Naive thymus-derived CD4-positive, alpha-beta T cell (primary cell): ENCODE measurements around the gene PRR16. TPM values are rescaled to one million over a fixed set of nuclear protein-coding genes. Genes with fewer than 3 reads are reported as not detected.

Experiments used
- ATAC-seq: fragments of 150-1000 bp; cut with Tn5 transposase; 2 replicates; pipeline ENCODE4 v1.10.0; 2021; ENCODE audit warnings: mild to moderate bottlenecking, moderate library complexity
- CTCF ChIA-PET: fragments of 350-600 bp; sonication (Branson Sonifier 250); formaldehyde crosslinking; loops from one replicate; lab custom pipeline; 2021; ENCODE audit warnings: antibody characterized with exemption; lab: Charles Lee
- POLR2A ChIA-PET: fragments of 350-600 bp; sonication (Branson Sonifier 250); formaldehyde crosslinking; loops from one replicate; lab custom pipeline; 2021; ENCODE audit warnings: antibody characterized with exemption, inconsistent platforms; lab: Charles Lee
- DNase-seq, 9 donors: peaks; one replicate each; pipeline versions ENCODE4 v3.0.0 to v3.0.0-alpha.2; 2020 to 2022; ENCODE audit warnings: mixed read lengths in 1 of 9
- H3K27ac ChIP-seq: one replicate; pipeline ENCODE4 v1.7.0; 2013; ENCODE audit warnings: mild to moderate bottlenecking, low read depth, low read length, moderate library complexity
- H3K27me3 ChIP-seq, 2 donors: one replicate each; pipeline ENCODE4 v1.7.0; 2013; ENCODE audit warnings: low read length in 2 of 2, mild to moderate bottlenecking in 2 of 2, moderate library complexity in 2 of 2; ENCODE audit not compliant: control insufficient read depth in 2 of 2, insufficient read depth in 2 of 2
- H3K36me3 ChIP-seq, 3 experiments: 1 replicate in 2 of 3; 2 replicates in 1 of 3; pipeline ENCODE4 v1.7.0; 2013; ENCODE audit warnings: low read length in 3 of 3, mild to moderate bottlenecking in 3 of 3, moderate library complexity in 1 of 3; ENCODE audit not compliant: insufficient read depth in 3 of 3, control insufficient read depth in 2 of 3
- H3K4me1 ChIP-seq, 2 donors: one replicate each; pipeline ENCODE4 v1.7.0; 2013; ENCODE audit warnings: low read length in 2 of 2, mild to moderate bottlenecking in 2 of 2, moderate library complexity in 1 of 2; ENCODE audit not compliant: control insufficient read depth in 2 of 2, insufficient read depth in 2 of 2
- H3K4me3 ChIP-seq: 2 replicates; pipeline ENCODE4 v1.7.0; 2013; ENCODE audit warnings: mild to moderate bottlenecking, low read length
- H3K9me3 ChIP-seq, 3 experiments: 1 replicate in 2 of 3; 2 replicates in 1 of 3; pipeline ENCODE4 v1.7.0; 2013; ENCODE audit warnings: low read length in 3 of 3; ENCODE audit not compliant: control insufficient read depth in 2 of 3
- H3K27ac Mint-ChIP-seq, 9 donors: one replicate each; pipeline ENCODE4 v1.8.0; 2020 to 2022; ENCODE audit warnings: mixed read lengths in 9 of 9, mild to moderate bottlenecking in 8 of 9, moderate library complexity in 5 of 9, inconsistent platforms in 2 of 9
- H3K27me3 Mint-ChIP-seq, 5 donors: one replicate each; pipeline ENCODE4 v1.8.0; 2021 to 2022; ENCODE audit warnings: mixed read lengths in 5 of 5, mild to moderate bottlenecking in 1 of 5
- H3K36me3 Mint-ChIP-seq, 5 donors: one replicate each; pipeline ENCODE4 v1.8.0; 2020 to 2022; ENCODE audit warnings: mixed read lengths in 5 of 5, mild to moderate bottlenecking in 3 of 5, inconsistent platforms in 1 of 5
- H3K4me1 Mint-ChIP-seq, 7 donors: one replicate each; pipeline ENCODE4 v1.8.0; 2020 to 2022; ENCODE audit warnings: mixed read lengths in 7 of 7, mild to moderate bottlenecking in 3 of 7, inconsistent platforms in 1 of 7
- H3K4me3 Mint-ChIP-seq, 10 donors: one replicate each; pipeline ENCODE4 v1.8.0; 2020 to 2022; ENCODE audit warnings: mild to moderate bottlenecking in 10 of 10, mixed read lengths in 10 of 10, moderate library complexity in 6 of 10, inconsistent platforms in 2 of 10
- H3K9me3 Mint-ChIP-seq, 11 donors: one replicate each; pipeline ENCODE4 v1.8.0; 2020 to 2022; ENCODE audit warnings: mixed read lengths in 11 of 11, mild to moderate bottlenecking in 4 of 11, inconsistent platforms in 1 of 11, moderate library complexity in 1 of 11
- intact Hi-C, 2 donors: fragments of 100-400 bp; cut with micrococcal nuclease; formaldehyde crosslinking; loops; one replicate each; pipeline ENCODE4 v1.15.1; 2023
- polyA plus RNA-seq, 2 donors: library from polyadenylated mRNA; unstranded; fragments of 300-500 nt; fragmentation: Illumina TruSeq; gene quantifications; one replicate each; pipeline ENCODE4 v1.2.3, GENCODE V29; 2021
- total RNA-seq, 6 experiments: library from RNA in 5 of 6; stranded (reverse) in 5 of 6; gene quantifications; 1 replicate in 5 of 6; 2 replicates in 1 of 6; pipeline ENCODE4 v1.2.3 and lab custom pipeline; 2021 to 2026

PRR16 gene
- total and polyA plus RNA-seq, 7 experiments from 2014 or later = not detected

- POLR2A ChIA-PET = no interaction called here
- Mint-ChIP-seq H3K36me3 (no peaks in the 10 kb centered on the region), H3K9me3 (peaks cover 0 to 7% (median 0%) of the 10 kb centered on the region in 11 donors), H3K4me3 (no peak overlapping the region), H3K4me1 (peaks cover 0 to 2% (median 0%) of the 10 kb centered on the region in 7 donors), H3K27ac (no peak overlapping the region), H3K27me3 (no peaks in the 10 kb centered on the region)
- H3K36me3 ChIP-seq = no peaks in the 10 kb centered on the region
- H3K4me3 ChIP-seq = no peak overlapping the region
- H3K9me3 ChIP-seq = no peaks in the 10 kb centered on the region
- H3K27me3 ChIP-seq = no peaks in the 10 kb centered on the region
- intact Hi-C loops = no loop called here
- H3K27ac ChIP-seq = no peak overlapping the region
- ATAC-seq (no peak), DNase-seq (no peak)
- CTCF ChIA-PET = no interaction called here
- H3K4me1 ChIP-seq = no peaks in the 10 kb centered on the region
Measured at GRCh38 chr5:120546922-120547321, 82.8 kb downstream of the PRR16 start.

GRCh38 chr5:120550358-120550757, 86.3 kb downstream of the PRR16 start:
- H3K27ac Mint-ChIP-seq = no peak overlapping the region
- POLR2A ChIA-PET = no interaction called here
- no peaks in the 10 kb centered on the region for H3K27me3 ChIP-seq
- H3K36me3 Mint-ChIP-seq = no peaks in the 10 kb centered on the region
- H3K4me3 Mint-ChIP-seq = no peak overlapping the region
- H3K9me3 Mint-ChIP-seq = peaks cover 0 to 7% (median 0%) of the 10 kb centered on the region in 11 donors
- H3K27me3 Mint-ChIP-seq = no peaks in the 10 kb centered on the region
- no peak overlapping the region for H3K4me3 ChIP-seq
- ATAC-seq = no peak
- no peaks in the 10 kb centered on the region for H3K9me3 ChIP-seq
- intact Hi-C loops = no loop called here
- H3K27ac ChIP-seq = no peak overlapping the region
- CTCF ChIA-PET = no interaction called here
- no peaks in the 10 kb centered on the region for H3K4me1 ChIP-seq
- DNase-seq = no peak
- no peaks in the 10 kb centered on the region for H3K36me3 ChIP-seq
- peaks cover 0 to 2% (median 0%) of the 10 kb centered on the region in 7 donors for H3K4me1 Mint-ChIP-seq

- H3K27me3 ChIP-seq = no peaks in the 10 kb centered on the region
- intact Hi-C loops = no loop called here
- no peaks in the 10 kb centered on the region for H3K27me3 Mint-ChIP-seq
- H3K4me1 Mint-ChIP-seq = peaks cover 0 to 2% (median 0%) of the 10 kb centered on the region in 7 donors
- ATAC-seq (no peak), DNase-seq (no peak)
- ChIA-PET CTCF (no interaction called here), POLR2A (no interaction called here)
- no peaks in the 10 kb centered on the region for H3K9me3 ChIP-seq
- H3K27ac Mint-ChIP-seq = no peak overlapping the region
- no peaks in the 10 kb centered on the region for H3K4me1 ChIP-seq
- no peaks in the 10 kb centered on the region for H3K36me3 ChIP-seq
- H3K4me3 Mint-ChIP-seq = no peak overlapping the region
- H3K4me3 ChIP-seq = no peak overlapping the region
- no peak overlapping the region for H3K27ac ChIP-seq
- peaks cover 0 to 12% (median 1%) of the 10 kb centered on the region in 11 donors for H3K9me3 Mint-ChIP-seq
- no peaks in the 10 kb centered on the region for H3K36me3 Mint-ChIP-seq
Measured at GRCh38 chr5:120552638-120553037, 88.5 kb downstream of the PRR16 start.

GRCh38 chr5:120555345-120555744, 91.2 kb downstream of the PRR16 start:
- Mint-ChIP-seq H3K4me1 (no peaks in the 10 kb centered on the region), H3K9me3 (peaks cover 0 to 12% (median 3%) of the 10 kb centered on the region in 11 donors), H3K36me3 (no peaks in the 10 kb centered on the region), H3K4me3 (no peak overlapping the region), H3K27me3 (no peaks in the 10 kb centered on the region), H3K27ac (no peak overlapping the region)
- H3K27me3 ChIP-seq = no peaks in the 10 kb centered on the region
- intact Hi-C loops = no loop called here
- no peaks in the 10 kb centered on the region for H3K36me3 ChIP-seq
- H3K27ac ChIP-seq = no peak overlapping the region
- ChIA-PET CTCF (no interaction called here), POLR2A (interaction anchor here (0.7 kb wide), 1 partner anchor 441 kb away, joined by 8 read pairs; no protein-coding TSS in a partner anchor)
- ATAC-seq (no peak), DNase-seq (no peak)
- no peaks in the 10 kb centered on the region for H3K9me3 ChIP-seq
- no peaks in the 10 kb centered on the region for H3K4me1 ChIP-seq
- no peak overlapping the region for H3K4me3 ChIP-seq

GRCh38 chr5:120564013-120564412, 99.9 kb downstream of the PRR16 start:
- no peak overlapping the region for H3K27ac ChIP-seq
- H3K9me3 ChIP-seq = no peaks in the 10 kb centered on the region
- H3K4me3 ChIP-seq = no peak overlapping the region
- ATAC-seq (no peak), DNase-seq (no peak)
- H3K4me1 Mint-ChIP-seq = no peaks in the 10 kb centered on the region
- H3K4me1 ChIP-seq = no peaks in the 10 kb centered on the region
- peaks cover 0 to 9% (median 0%) of the 10 kb centered on the region in 11 donors for H3K9me3 Mint-ChIP-seq
- ChIA-PET CTCF (interaction anchor here (0.7 kb wide), 1 partner anchor 28 kb away, joined by 4 read pairs; no protein-coding TSS in a partner anchor), POLR2A (no interaction called here)
- H3K4me3 Mint-ChIP-seq = no peak overlapping the region
- H3K27me3 ChIP-seq = no peaks in the 10 kb centered on the region
- no peaks in the 10 kb centered on the region for H3K27me3 Mint-ChIP-seq
- H3K36me3 ChIP-seq = no peaks in the 10 kb centered on the region
- H3K36me3 Mint-ChIP-seq = no peaks in the 10 kb centered on the region
- intact Hi-C loops = no loop called here
- H3K27ac Mint-ChIP-seq = no peak overlapping the region

- ATAC-seq (no peak), DNase-seq (no peak)
- Mint-ChIP-seq H3K9me3 (peaks cover 0 to 13% (median 0%) of the 10 kb centered on the region in 11 donors), H3K36me3 (no peaks in the 10 kb centered on the region), H3K4me3 (no peak overlapping the region), H3K27me3 (no peaks in the 10 kb centered on the region), H3K27ac (no peak overlapping the region), H3K4me1 (no peaks in the 10 kb centered on the region)
- intact Hi-C loops = no loop called here
- Histone ChIP-seq H3K27ac (no peak overlapping the region), H3K9me3 (no peaks in the 10 kb centered on the region), H3K36me3 (no peaks in the 10 kb centered on the region), H3K27me3 (no peaks in the 10 kb centered on the region), H3K4me3 (no peak overlapping the region), H3K4me1 (no peaks in the 10 kb centered on the region)
- POLR2A ChIA-PET = no interaction called here
- CTCF ChIA-PET = no interaction called here
Measured at GRCh38 chr5:120567066-120567465, 103.0 kb downstream of the PRR16 start.

- ChIA-PET CTCF (no interaction called here), POLR2A (no interaction called here)
- no peaks in the 10 kb centered on the region for H3K36me3 ChIP-seq
- no peaks in the 10 kb centered on the region for H3K27me3 ChIP-seq
- H3K27me3 Mint-ChIP-seq = no peaks in the 10 kb centered on the region
- H3K4me1 Mint-ChIP-seq = no peaks in the 10 kb centered on the region
- H3K4me3 ChIP-seq = no peak overlapping the region
- no peaks in the 10 kb centered on the region for H3K36me3 Mint-ChIP-seq
- H3K9me3 ChIP-seq = no peaks in the 10 kb centered on the region
- DNase-seq (no peak), ATAC-seq (no peak)
- H3K9me3 Mint-ChIP-seq = peaks cover 0 to 11% (median 0%) of the 10 kb centered on the region in 11 donors
- no peaks in the 10 kb centered on the region for H3K4me1 ChIP-seq
- intact Hi-C loops = no loop called here
- H3K27ac ChIP-seq = no peak overlapping the region
- H3K27ac Mint-ChIP-seq = no peak overlapping the region
- no peak overlapping the region for H3K4me3 Mint-ChIP-seq
Measured at GRCh38 chr5:120567921-120568320, 103.8 kb downstream of the PRR16 start.
